Stimulated activated CD4-positive, alpha-beta T cell treated with anti-CD3 and anti-CD28 coated beads, Interleukin-1b, Interleukin-23, amount 100 ng/mL, for 4 hours (primary cell): Measurements from ENCODE around the gene TSC2.
"Not testable (repeated sequence)": the region's sequence is repeated elsewhere in the genome, so short reads cannot be mapped to it uniquely, and the experiment has no call there.

Source experiments
- DNase-seq, 2 donors: peaks; one replicate each; pipeline ENCODE4 v3.0.0-alpha.2; 2020; ENCODE audit warnings: low read depth in 2 of 2

TSC2 gene

GRCh38 chr16:2086106-2086742, 38.4 kb downstream of the TSC2 start:
- no peak for DNase-seq

DNA sequence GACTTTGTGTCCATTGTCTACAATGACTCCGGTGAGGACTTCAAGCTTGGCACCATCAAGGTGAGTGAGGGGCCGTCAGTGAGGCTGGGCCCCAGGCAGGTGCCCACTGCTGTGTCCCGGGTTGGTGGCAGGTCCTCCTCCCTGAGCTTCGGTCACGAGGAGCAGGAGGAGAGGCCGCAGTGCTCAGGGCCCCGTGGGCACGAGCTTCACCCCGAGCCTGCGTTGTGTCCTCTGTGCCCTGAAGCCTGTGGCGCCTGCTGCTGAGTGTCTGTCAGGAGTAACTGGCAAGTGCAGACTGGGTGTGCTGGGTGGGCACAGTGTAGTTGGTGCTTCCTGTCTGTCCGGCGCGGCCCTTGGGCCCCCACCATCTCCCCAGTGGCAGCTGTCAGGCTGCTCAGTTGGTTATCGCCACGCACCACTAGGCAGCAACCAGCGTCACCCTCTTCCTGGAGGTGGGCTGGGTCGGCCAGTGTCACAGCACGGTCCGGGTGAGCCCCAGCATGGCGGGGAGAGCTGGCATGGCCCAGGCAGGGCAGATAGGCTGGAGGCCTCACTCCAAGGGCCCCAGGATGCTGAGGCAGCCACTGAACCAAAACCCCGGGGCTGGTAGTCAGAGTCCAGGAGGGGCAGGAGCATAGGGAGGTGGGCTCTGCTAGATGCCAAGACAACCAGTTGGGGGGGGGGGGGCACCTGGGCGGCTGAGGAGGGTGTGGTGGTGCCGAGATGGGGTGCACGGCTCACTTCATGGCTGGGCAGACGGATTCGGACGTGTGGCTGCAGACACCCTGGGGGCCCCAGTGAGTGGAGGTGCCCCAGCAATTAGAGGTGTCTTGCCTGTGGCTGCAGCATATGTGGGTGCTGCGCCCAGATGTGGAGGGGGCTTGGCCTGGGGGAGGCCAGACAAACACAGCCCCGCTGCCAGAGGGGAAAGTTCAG, 39.3 kb downstream of the TSC2 start:
- DNase-seq = no peak

- no peak for DNase-seq
Measured at GRCh38 chr16:2087748-2088631, 40.2 kb downstream of the TSC2 start.

- no peak for DNase-seq
Measured at GRCh38 chr16:2088759-2089358, 41.1 kb downstream of the TSC2 start.

DNA sequence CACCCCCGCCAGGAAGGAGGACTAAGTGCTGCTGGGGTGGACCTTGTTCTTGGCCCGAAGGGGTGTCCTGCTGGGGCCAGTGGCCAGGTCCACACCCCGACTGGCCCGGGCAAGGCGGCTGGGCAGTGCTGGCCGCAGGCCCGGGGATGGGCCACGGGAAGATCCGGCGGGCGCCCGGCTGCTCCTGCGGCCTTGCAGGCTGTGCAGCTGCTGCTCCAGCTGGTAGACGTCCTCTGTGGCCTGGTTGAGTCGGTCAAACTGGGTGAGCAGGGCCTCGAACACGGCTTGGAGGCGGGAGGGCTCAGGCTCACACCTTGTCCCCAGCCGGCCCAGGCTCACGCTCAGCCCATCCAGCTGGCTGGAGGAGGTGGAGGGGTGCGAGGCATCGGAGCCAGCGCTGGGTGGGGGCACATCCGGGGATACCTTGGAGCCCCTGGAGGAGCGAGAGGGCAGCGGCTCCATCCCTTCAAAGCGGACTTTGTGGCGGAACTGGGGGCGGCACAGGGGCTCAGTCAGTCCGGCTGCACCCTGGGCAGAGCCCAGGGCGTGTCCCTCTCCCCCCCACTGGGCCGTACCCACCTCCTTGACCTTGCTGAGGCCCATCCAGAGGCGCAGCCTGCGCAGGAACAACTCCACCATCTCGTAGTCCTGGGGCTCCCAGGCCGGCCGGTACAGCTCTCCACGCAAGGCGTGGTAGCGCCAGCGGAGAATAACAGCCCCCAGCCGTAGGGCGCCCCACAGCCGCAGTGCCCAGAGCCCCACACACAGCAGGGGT, 42.1 kb downstream of the TSC2 start:
- DNase-seq = no peak

GRCh38 chr16:2090481-2090776, 42.6 kb downstream of the TSC2 start:
- DNase-seq = no peak

- DNase-seq = no peak
Measured at GRCh38 chr16:2090777-2091546, 43.2 kb downstream of the TSC2 start.

DNA sequence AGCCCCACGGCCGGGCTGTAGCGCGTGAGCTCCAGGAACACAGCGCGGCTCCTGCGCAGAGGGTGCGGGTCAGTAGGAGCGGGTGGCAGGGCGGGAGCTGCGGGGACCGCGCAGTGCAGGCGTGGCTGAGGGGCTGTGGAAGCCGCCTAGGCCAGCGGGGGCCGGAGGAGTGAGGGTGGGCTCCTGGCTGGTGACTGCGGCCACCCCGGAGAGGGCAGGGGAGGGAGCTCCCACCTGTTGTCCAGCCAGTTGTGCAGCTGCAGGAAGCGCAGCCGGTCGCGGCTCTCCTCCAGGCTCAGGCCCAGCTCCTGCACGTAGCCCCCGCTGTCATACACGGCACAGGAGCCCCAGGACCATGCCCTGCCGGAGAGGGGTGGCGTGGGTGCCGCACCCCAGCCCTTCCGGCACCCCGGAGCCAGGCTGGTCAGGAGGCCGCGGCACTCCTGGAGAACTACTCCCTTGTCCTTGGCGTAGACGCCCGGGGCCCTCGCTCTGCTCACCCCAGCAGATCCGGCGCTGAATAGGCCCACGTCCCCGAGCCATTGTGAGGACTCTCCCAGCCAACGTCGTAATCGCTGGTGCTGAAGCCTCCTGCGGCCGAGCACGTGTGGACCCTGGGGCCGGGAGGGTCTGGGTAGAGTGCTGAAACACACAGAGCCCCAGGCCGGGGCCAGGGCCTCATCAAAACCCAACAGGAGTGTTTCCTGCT, 43.9 kb downstream of the TSC2 start:
- DNase-seq = no peak

GRCh38 chr16:2092256-2092620, 44.5 kb downstream of the TSC2 start:
- no peak for DNase-seq

GRCh38 chr16:2092866-2093265, 45.1 kb downstream of the TSC2 start:
- no peak for DNase-seq

- no peak for DNase-seq
Measured at GRCh38 chr16:2093793-2094192, 46.0 kb downstream of the TSC2 start.

DNA sequence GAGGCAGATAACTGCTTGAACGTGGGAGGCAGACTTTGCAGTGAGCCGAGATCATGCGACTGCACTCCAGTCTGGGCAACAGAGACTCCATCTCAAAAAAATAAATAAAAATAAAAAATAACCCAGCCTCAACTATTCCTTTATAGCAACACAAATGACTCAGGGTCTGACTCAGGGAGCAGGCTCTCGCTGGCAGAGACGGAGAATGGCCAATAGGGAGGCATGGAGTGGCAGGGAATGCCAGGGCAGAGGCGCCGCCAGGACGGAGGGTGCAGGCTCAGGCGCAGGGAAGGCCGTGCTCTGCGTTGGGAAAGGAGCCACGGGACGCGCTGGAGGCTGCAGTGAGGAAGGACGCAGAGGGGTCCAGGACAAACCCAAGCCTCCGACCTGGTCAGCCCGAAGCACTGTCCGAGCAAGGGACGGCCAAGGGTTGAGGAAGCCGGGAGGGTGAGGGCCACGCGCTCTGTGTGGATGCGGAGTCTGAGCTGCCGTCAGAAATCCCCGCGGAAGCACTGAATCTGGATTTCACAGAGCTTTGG, 47.6 kb downstream of the TSC2 start:
- no peak for DNase-seq

GRCh38 chr16:2095918-2096582, 48.3 kb downstream of the TSC2 start:
- no peak for DNase-seq

- DNase-seq = no peak
Measured at GRCh38 chr16:2096853-2097595, 49.2 kb downstream of the TSC2 start.

DNA sequence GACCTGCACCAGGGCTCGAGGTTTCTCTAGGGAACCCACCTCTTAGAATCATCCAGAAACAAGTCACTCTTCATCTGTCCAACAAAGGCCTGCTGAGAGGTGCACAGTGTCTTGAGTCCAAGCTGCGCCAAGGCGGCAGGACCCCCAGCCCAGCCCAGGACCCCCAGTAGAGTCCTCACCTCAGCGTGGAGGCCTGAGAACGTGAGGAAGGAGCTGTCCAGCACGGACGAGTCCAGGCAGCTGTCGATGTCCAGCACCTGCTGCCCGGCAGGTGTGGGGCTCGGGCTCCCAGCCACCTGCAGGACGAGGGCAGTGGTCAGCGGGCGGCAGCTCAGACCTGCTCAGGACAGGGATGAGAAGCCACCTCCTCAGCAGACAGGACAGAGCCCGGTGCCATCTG, 49.9 kb downstream of the TSC2 start:
- DNase-seq = not testable (repeated sequence)

GRCh38 chr16:2101581-2101980, 53.8 kb downstream of the TSC2 start:
- not testable (repeated sequence) for DNase-seq

DNA sequence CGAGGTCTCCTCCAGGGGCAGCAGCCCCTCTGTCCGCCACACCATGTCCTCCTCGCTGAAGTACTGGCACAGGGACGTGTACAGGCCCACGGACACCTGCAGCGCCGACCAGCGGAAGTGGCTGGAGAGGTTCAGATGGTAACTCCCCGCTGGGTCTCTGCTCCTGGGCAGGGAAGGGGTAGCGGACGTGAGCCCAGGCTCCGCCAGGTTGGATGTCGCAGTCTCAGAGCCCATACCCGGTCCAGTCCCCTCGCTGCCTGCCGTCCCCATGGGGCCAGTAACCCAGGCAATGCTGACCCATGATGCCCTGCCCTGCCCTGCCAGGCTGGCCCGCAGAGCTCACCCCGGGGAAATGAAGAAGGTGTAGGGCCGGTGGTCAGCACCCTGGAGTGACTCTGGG, 54.7 kb downstream of the TSC2 start:
- no peak for DNase-seq

DNA sequence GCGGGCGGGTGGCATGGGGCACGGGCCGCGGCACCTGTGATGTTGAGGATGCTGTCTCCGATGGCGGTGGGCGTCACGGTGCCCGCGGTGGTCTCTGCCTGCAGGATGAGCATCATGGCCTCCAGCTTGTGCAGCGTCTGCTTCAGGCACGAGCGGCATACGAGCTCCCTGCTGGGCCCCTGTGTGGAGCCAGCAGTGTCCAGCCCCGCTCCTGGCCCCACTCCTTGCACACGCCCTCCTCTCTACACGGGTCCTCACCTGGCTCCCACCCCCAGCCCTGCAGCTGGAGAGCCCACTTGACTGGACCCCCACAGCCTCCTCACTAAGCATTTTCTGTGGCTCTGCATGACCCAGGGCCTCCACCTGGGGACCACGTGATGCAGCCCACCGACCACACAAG, 56.7 kb downstream of the TSC2 start:
- DNase-seq = not testable (repeated sequence)
